COR-L47 (cell line): Measurements from ENCODE around the gene SLC4A4.

Experiments used
- DNase-seq: peaks from one replicate; lab custom pipeline; 2025; lab: John Stamatoyannopoulos, UW

The SLC4A4 gene

GRCh38 chr4:71473541-71474240 lies 134.9 kb downstream of the SLC4A4 start:
- no peak for DNase-seq

GRCh38 chr4:71474731-71475130 lies 135.9 kb downstream of the SLC4A4 start:
- no peak for DNase-seq

- no peak for DNase-seq
Observed at GRCh38 chr4:71476240-71476639, 137.4 kb downstream of the SLC4A4 start.

- DNase-seq, result no peak
Observed at GRCh38 chr4:71486550-71487343, 147.9 kb downstream of the SLC4A4 start.

- DNase-seq, result no peak
Observed at GRCh38 chr4:71487344-71487920, 148.6 kb downstream of the SLC4A4 start.

- DNase-seq, result no peak
Observed at GRCh38 chr4:71494539-71494938, 155.7 kb downstream of the SLC4A4 start.

GRCh38 chr4:71495454-71495853 lies 156.6 kb downstream of the SLC4A4 start:
- no peak for DNase-seq

- no peak for DNase-seq
Observed at GRCh38 chr4:71497078-71497477, 158.3 kb downstream of the SLC4A4 start.

- peak; percentile 8 for DNase-seq
Observed at GRCh38 chr4:71498002-71498401, 159.2 kb downstream of the SLC4A4 start.

GRCh38 chr4:71498625-71499024 lies 159.8 kb downstream of the SLC4A4 start:
- DNase-seq, result no peak

GRCh38 chr4:71501992-71502391 lies 163.2 kb downstream of the SLC4A4 start:
- no peak for DNase-seq

- no peak for DNase-seq
Observed at GRCh38 chr4:71518283-71518989, 179.6 kb downstream of the SLC4A4 start.

GRCh38 chr4:71520308-71520707 lies 181.5 kb downstream of the SLC4A4 start:
- no peak for DNase-seq

GRCh38 chr4:71520850-71521249 lies 182.0 kb downstream of the SLC4A4 start:
- DNase-seq, result no peak

- DNase-seq, result no peak
Observed at GRCh38 chr4:71524756-71525155, 185.9 kb downstream of the SLC4A4 start.

- DNase-seq, result no peak
Observed at GRCh38 chr4:71526637-71527406, 188.0 kb downstream of the SLC4A4 start.

- no peak for DNase-seq
Observed at GRCh38 chr4:71532407-71532806, 193.6 kb downstream of the SLC4A4 start.

- no peak for DNase-seq
Observed at GRCh38 chr4:71533121-71533520, 194.3 kb downstream of the SLC4A4 start.

- DNase-seq, result no peak
Observed at GRCh38 chr4:71537551-71538065, 198.8 kb downstream of the SLC4A4 start.

GRCh38 chr4:71538528-71538927 lies 199.7 kb downstream of the SLC4A4 start:
- no peak for DNase-seq

- DNase-seq, result no peak
Observed at GRCh38 chr4:71540749-71541269, 202.0 kb downstream of the SLC4A4 start.
